GOT3 (cell line): ENCODE data around the gene KIAA1958.

Experiments used
- DNase-seq: peaks from one replicate; lab custom pipeline; 2025; ENCODE audit warnings: mixed read lengths; lab: John Stamatoyannopoulos, UW

The KIAA1958 gene

DNA sequence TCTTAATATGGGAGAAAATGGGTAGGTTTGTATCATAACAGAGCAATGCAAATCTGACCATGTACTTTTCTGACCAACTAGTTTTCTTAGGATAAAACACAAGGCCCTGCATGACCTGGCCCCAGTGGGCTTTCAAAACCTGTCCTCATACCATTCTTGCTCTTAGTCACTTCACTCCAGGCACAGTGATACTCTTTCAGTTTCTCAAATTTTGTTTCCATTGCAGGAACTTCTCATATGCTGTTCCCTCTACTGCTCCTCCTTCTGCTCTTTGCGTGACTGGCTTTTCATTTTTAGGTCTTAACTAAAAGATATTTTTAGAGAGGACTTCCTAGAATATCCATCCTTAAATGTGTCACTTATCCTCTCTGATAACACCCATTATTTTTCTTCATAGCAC is 118.9 kb downstream of the KIAA1958 start:
- no peak for DNase-seq

DNA sequence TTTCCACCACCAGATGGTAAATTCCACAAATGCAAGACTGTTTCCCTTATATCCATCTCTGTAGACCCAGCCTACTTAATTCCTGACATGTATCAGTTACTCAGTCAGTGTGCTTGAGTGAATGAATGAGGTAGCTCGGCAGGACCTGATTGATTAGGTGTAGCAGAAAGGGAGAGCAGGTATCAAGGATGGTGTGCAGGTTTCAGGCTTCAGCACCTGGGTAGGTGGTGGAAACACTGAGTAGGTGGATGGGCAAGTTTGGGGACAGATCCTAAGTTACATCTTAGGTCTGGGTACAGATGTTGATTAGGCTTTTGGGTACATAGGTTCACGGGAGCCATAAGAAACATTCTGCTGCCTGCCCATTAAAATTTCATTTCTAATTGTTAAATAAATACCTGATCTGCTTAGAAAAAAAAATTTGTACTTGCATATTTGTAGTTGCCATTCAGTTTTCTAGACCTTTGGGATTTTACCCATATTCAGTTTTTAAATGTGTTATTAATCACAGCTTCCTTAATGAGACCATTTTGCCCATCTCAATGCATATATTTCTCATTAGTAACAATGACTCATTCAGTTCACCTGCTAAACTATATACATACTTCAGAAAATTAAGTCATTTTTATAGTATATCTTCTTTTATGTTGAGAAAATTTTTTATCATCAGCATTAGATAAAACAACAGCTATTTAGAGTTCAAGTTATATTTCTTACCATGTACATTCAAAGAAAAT is 119.5 kb downstream of the KIAA1958 start:
- no peak for DNase-seq

DNA sequence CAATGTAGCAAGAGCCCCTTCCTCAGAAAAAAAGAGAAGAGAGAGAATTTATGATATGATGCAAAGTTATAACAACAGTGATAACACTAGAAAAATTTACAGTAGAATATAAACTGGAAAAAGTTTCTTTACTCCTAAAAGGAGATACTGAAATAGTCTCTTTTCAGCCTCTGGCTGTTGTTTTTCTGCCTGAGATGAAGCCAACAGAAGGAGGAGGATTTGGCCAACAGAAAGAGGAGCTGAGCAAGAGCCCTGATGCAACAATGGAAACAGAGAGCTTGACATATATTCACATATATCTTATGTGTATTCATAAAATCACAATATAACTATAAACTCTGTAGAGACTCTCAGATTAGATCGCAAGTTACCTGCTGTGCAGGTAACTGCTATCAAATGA is 122.2 kb downstream of the KIAA1958 start:
- DNase-seq = no peak

DNA sequence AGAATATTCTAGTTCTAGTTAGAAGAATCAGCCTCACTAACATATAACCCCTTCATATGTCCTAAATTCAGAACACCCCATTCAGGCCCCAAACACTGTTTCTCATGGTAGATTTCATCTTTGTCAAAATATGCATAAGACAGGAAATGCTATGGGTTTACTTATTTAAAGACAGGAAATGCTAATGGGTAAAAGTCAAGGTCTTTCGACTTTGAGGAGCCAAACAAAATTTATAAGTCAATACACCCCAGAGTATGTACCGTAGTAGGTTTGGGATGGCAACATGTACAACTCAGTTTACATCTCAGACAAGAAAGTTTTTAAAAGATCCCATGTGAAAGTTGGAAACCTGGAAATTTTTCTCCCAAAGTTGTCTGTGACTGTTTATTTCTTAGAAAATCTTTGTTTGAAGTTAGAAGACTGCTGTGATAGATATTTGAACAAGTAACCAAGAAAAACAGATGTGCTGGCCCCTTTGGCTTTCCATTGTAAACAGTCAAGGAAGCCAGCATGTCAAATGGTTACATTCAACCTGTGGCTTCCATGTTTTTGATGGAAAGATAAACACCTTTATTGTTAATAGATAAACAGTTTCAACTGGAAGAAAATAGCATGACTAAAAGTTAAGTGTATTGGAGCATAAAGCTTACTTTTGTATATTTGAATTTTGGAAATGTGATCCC is 129.1 kb downstream of the KIAA1958 start:
- no peak for DNase-seq

DNA sequence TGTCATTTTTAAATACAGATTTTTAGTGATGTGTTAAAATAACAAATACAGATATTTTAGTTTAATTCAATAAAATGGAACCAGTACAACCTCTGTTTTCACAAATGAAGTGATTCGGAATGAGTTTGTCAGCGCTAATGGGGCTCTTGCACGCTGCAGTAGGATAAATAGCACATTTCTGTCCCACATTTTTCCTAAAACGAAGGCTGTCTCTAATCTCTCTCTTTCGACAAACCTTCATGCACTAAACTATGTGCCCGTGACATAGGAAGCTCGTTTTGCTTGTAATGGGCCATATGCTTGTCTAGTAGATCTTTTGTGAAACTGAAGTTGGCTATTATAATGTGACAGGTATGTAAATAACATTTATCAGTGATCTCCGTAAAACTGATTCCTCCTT is 130.7 kb downstream of the KIAA1958 start:
- no peak for DNase-seq

DNA sequence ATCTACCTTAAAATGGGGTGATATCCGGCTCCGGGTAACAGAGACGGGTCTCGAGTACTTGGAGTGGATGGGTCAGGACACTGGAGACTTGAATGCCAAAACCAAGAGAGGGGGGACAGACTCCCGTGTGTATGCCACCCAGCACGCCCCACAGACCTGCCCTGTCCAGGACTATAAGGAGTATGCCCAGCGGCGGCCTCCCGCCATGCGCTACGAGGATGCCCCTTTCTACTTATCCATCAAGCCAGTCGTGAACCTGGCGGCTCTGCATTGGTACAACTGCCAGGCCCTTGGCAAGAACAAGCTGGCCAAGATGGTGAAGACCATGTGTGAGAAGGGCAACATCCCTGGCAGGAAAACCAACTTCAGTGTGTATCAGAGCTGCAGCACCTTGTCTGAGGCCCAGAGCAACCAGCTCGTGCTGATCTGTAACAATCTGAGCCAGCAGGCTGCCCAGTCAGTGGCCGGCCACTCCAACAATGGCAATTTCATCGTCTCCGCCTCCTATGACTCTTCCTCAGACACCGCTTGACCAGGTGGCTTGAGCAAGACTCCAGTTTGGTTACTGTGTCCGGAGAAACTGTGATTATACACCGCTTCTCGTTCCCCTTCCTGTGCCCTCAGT is 131.9 kb downstream of the KIAA1958 start:
- no peak for DNase-seq

DNA sequence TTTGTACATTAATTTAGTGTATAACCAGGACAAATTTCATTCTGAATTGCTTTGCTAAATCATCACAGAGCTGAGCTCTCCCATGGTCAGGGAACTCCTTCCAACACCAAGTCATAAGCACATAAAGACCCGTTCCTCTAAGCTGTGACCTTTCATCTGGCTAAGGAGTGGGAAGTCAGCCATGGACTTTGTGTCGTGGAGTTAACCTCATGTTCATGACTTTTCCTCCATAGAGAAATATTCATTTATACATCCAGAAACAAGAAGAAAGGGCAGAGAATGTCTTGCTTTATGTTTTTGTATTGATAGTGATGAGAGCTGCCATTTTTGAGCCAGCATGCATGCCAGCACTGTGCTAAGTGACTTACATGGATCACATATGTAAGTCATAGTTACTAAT is 133.8 kb downstream of the KIAA1958 start:
- no peak for DNase-seq

DNA sequence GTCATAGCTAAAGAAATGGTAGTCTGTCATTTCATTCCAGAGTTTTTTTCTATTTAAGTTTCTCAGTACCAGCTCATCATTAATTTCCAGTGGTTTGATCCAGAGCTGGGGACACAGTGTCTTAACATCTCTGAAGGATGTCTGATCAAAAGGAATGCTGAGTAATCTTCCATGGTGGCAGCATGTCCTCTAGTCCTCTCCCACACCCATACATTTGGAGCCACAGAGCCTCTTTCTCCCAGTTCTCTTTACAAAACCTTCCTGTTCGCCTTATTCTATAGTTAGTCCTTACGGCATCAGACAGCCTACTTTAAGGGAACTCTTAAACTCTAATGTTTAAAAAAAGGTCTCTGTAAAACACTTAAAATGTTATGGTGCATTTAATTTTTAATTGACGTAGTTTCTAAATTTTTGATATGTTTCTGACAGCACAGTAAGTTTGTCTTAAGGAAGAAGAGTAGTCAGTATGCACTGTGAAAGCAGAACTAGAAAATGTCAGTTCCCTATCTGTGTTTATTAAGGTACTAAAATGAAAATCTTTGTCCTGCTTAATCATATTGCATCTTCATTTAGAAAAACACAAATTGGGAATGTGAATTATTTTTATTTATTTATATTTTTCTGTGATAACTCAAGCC is 134.5 kb downstream of the KIAA1958 start:
- no peak for DNase-seq

DNA sequence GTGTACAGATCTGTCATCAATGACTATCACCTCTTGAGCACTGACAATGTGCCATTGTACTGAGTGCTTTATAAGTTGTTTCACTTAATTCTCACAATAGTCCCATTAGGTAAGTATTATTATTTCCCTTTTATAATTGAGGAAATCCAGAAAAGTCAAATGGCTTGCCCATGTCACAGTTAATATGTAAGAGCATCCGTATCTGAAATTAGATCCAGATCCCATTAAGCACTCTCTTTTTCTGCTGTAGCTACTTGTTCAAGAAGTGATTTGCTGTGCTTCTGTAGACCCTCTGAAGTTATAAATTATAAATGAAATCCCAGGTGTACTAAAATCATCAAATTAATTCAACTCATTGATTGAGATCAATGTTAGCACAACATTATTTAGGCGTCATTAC is 136.6 kb downstream of the KIAA1958 start:
- no peak for DNase-seq

DNA sequence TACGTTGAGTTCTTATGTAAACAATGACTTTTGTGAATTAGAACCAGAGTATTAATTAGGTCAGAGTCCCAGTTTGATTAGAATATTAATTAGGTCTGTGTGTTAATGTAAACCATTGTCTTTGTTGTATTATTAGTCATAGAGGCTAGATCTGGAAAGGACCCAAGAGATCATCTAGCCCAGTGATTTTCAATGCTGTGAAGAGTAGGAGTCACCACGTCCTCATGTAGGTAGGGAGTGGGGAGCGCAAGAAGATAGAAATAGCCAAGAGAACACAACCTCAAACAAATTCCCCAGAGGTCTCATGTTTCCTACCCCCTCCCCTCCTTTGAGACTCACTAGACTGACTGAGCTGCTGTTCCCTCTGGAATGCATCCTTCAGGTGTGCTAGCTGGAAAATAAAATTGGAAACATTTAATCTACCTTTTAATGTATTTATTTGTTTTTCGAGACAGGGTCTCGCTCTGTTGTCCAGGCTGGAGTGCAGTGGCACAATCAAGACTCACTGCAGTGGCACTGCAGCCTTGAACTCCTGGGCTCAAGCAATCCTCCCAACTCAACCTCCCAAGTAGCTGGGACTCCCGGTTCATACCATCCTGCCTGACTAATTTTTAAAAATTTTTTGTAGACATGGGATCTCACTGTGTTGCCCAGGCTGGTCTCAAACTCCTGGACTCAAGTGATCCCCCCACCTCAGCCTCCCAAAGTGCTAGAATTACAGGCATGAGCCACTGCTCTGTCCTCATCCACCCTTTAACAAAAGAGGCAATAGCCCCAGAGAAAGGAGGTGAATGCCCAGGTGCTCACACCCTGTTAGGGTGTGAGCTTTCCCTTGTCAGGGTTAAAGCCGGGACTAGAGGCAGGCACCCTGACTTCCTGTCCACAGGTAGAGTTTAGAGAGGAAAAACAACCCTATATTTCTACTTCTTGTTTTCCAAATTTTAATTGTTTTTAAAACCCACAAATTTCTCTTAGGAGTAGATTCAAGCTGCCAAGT is 138.4 kb downstream of the KIAA1958 start:
- no peak for DNase-seq

DNA sequence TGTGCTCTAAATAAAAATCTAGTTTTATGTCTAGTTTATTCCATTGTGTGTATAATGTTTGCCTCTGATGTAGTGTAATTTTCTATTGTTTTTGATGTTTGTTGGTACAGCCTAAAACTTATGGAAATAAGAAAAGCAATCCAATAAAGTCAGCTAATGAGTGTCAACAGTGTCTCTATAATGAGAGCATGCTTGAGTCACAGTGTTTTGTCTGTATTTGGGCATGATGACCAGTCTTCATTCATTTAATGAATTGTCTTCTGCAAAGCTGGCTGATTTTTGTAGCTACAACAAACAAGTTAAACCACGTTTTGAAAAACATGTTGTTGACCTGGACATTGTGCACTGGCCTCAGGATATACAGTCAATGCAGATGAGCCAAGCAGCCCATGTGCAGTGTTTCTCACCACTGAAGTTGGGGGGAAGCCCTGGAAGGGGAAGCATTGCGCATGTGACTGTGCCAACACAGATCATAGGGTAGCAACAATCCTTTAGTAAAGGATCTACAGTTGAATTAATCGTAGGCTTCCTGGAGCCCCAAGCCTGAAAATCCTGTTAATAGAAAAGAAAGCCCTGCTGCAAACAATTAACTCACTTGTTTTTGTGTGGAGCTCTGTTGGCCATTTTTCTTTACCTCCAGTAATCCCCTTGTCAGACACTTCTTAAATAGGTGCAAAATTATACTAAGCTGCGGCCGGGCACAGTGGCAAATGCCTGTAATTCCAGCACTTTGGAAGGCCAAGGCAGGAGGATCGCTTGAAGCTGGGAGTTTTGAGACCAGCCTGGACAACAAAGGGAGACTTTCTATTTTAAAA is 143.3 kb downstream of the KIAA1958 start:
- no peak for DNase-seq

DNA sequence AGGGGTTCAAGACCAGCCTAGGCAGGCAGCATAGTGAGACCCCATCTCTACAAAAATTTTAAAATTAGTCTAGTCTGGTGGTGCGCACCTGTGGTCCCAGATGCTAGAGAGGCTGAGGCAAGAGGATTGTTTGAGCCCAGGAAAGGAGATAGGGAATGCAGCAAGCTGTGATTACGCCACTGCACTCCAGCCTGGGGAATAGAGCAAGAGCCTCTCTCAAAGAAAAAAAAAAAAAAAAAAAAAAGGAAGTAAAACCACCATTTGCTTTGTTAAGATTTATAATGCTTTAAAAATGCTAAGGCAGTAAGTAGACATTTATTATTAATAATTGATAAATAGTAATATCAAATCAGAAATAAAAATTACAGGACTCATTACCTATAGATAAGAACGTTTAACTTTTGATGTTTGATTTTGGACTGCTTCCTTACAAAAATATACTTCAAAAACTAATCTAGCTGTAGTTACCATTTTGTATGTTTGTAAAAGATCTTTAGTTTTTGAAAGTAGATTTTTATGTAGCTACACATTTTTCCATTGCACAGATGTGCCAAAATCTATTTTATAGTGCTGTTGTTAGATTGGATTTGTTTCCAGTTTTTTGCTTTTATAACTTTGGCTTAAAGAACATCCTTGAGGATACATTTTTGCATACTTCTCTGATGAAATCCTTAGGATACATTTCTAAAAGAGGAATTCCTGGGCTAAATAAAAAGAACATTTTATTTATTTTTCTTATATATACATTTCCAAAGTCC is 144.9 kb downstream of the KIAA1958 start:
- DNase-seq = no peak

DNA sequence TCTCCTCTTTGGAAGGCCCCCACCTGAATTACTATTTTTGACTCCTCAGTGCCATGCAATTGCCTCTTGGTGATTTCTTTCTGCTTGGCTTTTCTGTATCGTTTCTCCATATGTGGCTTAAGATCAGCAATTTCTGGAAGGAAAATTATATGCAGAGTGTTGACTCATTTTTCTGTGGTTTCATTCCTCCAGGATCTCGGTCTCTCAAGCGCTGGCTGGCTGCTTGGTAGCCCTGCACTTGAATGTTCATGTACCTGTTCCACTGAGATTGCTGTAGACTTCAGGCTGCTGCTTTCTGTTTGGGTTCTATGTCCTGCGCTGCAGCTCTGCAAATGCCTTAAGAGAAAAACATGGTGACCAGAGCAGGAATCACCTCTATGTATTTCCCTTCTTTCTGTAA is 153.7 kb downstream of the KIAA1958 start:
- no peak for DNase-seq

DNA sequence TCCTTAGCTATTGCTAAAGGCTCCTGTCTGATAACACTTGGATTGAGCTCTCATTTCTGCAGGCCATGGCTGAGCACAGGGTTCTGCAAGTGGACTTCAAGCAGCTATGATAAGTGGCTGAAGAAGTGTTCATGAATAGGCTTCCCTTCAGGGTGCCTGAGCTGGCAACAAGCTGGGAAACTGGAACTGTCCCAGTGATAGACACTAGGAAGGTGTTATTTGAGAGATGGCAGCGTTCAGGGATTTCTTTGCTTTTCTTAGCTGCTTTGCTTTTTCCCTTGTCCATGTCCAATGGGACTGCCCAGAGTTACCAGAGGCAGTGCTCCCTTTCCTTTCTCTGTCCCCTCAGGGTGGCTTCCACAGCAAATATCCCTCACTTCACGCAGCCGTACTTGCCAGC is 155.5 kb downstream of the KIAA1958 start:
- DNase-seq = no peak

DNA sequence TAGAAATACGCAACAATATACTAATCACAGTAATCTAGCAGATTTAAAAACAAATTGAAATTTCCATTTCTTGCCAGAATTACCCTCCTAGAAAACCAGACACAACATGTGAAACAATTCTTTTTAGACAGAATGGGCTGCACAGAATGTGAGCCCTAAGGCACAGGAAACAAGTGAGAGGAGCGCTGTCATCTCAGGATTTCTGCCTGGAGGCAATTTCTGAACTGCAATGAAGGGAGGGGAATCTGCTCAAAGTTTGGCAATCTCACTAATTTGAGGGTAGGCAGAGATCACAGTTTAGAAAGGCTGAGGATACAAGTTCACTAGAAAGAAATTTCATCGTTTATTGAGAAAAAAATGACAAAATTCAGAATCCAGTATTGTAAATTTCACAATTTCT is 161.0 kb downstream of the KIAA1958 start:
- no peak for DNase-seq

DNA sequence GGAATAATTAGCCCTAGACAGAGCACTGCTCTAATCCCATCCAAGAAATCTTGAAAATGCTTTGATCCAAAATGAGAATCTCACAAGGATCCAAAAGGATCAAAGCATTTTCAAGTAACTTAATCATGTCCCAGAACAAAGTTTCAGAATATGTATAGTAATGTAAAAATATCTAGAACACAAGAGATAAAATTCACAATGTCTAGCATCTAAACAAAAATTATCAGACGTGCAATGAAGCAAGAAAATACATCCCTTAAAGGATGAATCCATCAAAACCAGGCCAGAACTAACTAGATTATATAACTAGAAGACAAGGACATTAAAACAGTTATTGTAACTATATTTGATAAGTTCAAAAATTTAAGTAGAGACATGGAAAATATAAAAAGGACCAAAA is 162.0 kb downstream of the KIAA1958 start:
- DNase-seq = no peak

DNA sequence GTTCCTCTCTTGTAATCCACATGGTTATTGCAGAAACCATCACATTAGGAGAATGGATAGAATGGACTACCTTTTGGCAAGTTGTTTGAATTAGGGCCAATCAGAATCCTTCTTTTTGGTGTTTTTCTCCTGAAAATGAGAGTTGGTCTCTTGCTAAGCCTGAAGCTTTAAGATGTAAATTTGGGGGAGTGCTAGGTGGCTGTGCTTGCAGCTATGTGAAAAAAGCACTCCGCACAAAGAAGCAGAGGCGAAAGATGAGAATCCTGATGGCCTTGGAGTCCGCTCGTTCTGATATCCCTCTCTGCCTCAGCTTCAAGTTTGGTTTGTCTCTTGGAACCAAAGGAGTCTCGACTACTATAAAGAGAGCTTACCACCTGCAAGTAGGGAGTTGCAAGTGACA is 167.7 kb downstream of the KIAA1958 start:
- DNase-seq = no peak

DNA sequence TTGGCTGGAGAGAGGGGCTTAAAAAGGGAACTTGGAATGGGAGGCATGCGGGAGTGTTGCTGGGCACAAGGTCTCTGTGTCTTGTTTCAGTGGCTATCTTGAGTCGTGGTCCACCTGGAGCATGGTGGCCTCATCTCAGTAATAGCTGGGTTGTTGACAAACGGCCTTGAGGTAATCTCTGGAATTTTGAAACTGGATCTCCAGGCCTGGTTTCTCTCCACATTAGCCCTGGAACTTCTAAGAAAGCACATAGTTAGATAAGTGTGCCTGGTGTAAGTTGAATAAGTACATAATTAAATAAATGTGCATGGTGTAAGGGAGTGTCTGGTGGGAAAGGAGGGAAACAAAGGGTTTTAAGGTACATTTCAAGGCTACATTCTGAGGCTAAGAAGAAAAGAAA is 169.0 kb downstream of the KIAA1958 start:
- DNase-seq = no peak

DNA sequence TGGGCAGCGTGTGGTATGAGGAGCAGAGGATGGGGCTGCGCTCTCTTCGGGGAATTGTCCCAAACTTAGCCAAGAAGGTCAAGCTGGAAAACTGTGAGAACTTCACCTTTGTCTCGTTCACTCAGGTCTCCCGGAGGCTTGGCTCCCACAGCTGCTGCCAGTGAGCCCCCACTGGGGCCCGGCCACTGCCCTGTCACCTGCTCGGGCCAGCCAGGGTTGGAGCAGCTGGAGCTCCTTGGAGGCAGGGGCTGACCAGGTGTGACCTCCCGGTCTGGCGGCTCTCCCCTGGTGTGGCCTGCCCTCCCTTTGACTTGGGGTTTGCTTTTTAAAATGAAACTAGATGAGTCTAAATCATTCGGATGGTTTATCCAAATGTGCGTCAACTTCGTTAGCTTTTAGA is 173.3 kb downstream of the KIAA1958 start:
- DNase-seq = no peak

DNA sequence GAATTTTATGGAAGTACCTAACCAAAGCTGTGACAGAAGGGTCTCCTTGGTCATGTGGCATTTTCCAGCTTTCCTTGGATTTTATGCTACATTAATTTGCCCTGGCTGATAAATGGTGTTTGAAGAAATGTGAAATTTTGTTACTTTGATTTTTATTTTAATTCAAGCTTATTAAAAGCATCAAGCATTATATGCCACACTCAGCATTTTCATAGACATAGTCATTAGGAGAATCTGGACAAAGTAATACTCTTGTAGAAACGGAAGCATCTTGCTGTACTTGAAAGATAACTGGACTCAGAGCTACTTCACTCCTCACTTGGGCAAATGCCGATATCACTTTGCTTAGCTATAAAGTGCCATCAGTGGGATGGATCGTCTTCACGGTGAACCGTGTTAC is 177.1 kb downstream of the KIAA1958 start:
- DNase-seq = no peak
